Right atrium auricular region (tissue), 2 donors: ENCODE measurements around the gene COMMD2. TPM values are rescaled to one million over a fixed set of nuclear protein-coding genes. Genes with fewer than 3 reads are reported as not detected.

Source experiments
- DNase-seq: peaks from one replicate; pipeline ENCODE4 v3.0.0-alpha.2; 2019; ENCODE audit warnings: low spot score
- H3K27ac ChIP-seq, 2 donors: fragments of 200-600 bp; sonication (generic); 1 replicate in 1 of 2; 2 replicates in 1 of 2; pipeline ENCODE4 v1.5.1; 2016 to 2019
- H3K27me3 ChIP-seq, 2 donors: fragments of 200-600 bp; sonication (generic); one replicate each; pipeline versions ENCODE4 v1.5.1 to v1.6.0; 2017 to 2019
- H3K36me3 ChIP-seq: fragments of 200-600 bp; sonication (generic); one replicate; pipeline ENCODE4 v1.5.1; 2016
- H3K4me1 ChIP-seq, 2 donors: fragments of 200-600 bp; sonication (generic); one replicate each; pipeline versions ENCODE4 v1.5.1 to v1.6.0; 2017 to 2019
- H3K4me3 ChIP-seq, 2 donors: fragments of 200-600 bp; sonication (generic); 1 replicate in 1 of 2; 2 replicates in 1 of 2; pipeline ENCODE4 v1.5.1; 2017 to 2019; ENCODE audit warnings: mild to moderate bottlenecking in 1 of 2, moderate library complexity in 1 of 2
- H3K9me3 ChIP-seq, 2 donors: fragments of 200-600 bp; sonication (generic); one replicate each; pipeline ENCODE4 v1.5.1; 2019
- total RNA-seq, 2 donors: library from RNA; depleted of rRNA; stranded (reverse); fragments of >200 nt; gene quantifications; one replicate each; pipeline ENCODE4 v1.1.0, GENCODE V29; 2016
- TF ChIP-seq, protein P1 (sequence below), 2 donors: fragments of 200-600 bp; sonication (generic); IDR thresholded peaks; one replicate each; pipeline ENCODE4 v1.5.1; 2019; ENCODE audit warnings: antibody characterized with exemption in 2 of 2

Gene COMMD2
- total RNA-seq, 2 donors from 2014 or later: 10.3 to 10.6 TPM

DNA sequence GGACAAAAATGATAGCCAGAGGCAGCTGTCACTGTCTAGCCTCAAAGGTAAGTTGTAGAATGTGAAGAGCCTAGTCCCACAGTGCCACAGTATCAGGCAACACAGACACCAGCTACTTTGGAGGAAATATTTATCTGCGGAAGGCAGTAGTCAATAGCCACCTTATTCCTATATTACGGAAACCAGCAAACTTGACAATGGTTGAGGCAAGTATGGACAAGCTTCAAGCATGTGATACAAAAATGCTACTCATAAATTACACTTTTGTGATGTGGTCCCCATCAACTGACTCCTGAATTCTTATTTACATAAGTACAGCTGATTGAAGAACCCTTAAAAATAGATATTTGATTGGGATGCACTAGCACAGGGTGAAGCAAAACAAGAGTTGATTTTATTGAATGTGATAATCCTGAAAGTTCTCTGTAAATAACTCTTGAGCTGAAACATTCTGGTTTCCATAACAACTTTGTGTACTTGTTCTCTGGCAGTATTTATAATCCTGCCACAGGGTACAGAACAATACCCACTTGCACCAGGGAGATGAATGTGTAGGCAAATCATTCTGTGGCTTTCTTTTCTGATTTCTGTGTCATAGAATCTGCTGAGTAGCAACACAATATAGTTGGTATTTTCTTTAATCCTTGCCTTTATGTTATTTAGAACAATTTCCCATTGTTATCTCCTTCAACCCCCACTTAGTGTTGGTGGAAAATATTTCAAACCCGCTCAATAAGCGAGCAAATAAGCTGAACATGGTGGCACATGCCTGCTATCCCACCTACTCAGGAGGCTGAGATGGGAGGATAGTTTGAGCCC lies 40.4 kb upstream of the COMMD2 start, which contains the start of gene ANKUB1:
TSS of gene ANKUB1 (minus strand) at position 103 of the 819 bp plus-strand sequence. CDS start 188 bp downstream, outside the sequence.
- no peaks in the 10 kb centered on the region for H3K9me3 ChIP-seq
- TF ChIP-seq, protein P1, sequence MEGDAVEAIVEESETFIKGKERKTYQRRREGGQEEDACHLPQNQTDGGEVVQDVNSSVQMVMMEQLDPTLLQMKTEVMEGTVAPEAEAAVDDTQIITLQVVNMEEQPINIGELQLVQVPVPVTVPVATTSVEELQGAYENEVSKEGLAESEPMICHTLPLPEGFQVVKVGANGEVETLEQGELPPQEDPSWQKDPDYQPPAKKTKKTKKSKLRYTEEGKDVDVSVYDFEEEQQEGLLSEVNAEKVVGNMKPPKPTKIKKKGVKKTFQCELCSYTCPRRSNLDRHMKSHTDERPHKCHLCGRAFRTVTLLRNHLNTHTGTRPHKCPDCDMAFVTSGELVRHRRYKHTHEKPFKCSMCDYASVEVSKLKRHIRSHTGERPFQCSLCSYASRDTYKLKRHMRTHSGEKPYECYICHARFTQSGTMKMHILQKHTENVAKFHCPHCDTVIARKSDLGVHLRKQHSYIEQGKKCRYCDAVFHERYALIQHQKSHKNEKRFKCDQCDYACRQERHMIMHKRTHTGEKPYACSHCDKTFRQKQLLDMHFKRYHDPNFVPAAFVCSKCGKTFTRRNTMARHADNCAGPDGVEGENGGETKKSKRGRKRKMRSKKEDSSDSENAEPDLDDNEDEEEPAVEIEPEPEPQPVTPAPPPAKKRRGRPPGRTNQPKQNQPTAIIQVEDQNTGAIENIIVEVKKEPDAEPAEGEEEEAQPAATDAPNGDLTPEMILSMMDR (IDR thresholded peaks at IDR 0.05): no peak
- H3K4me3 ChIP-seq: no peak within 1 kb of the TSS
- no peak for DNase-seq
- no peaks in the 10 kb centered on the region for H3K36me3 ChIP-seq
- no peaks in the 10 kb centered on the region for H3K27me3 ChIP-seq
- no peaks in the 10 kb centered on the region for H3K4me1 ChIP-seq
- no peak within 1 kb of the TSS for H3K27ac ChIP-seq

DNA sequence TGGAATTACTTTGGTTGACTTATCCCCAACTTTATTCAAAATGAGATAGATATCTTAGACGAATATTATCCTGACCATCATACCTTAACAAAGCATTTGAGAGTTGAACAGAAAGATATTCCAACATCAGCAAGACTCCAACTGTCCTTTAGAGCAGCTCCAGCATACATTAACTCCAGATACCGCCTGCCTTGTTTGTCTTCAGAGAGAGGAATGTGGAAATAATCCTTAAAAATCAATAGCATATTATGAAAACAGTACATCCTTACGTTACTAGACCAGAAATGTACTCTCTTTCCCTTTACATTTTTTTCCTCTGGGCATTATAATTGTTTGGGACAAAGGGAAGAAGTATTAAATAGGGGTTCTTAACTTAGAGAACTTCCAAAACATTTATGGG lies 38.4 kb upstream of the COMMD2 start:
- DNase-seq: no peak
- H3K27me3 ChIP-seq: no peaks in the 10 kb centered on the region
- no peaks in the 10 kb centered on the region for H3K9me3 ChIP-seq
- no peak overlapping the region for H3K4me3 ChIP-seq
- no peaks in the 10 kb centered on the region for H3K36me3 ChIP-seq
- TF ChIP-seq, protein P1 (IDR thresholded peaks at IDR 0.05): no peak
- H3K4me1 ChIP-seq: no peaks in the 10 kb centered on the region
- no peak overlapping the region for H3K27ac ChIP-seq

DNA sequence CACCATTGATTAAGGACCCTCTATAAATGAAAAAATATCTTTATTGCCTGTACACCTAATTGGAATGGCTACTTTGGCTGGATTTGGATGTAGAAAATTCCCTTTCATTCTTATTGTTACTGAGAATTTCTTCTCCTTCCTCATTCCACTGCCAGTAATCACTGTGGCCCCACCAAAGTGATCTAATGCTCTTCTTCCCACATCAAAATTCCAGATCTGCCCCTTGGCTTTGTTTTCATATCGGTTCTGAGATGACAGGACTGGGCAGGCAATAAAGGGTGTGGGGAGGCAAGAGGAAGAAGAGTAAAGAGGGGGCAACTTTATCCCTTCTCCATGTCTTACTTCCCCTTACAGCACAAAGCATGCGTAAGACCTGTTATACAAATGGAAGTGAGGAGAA lies 38.0 kb upstream of the COMMD2 start:
- no peak for DNase-seq
- H3K9me3 ChIP-seq: no peaks in the 10 kb centered on the region
- H3K4me3 ChIP-seq: no peak overlapping the region
- no peaks in the 10 kb centered on the region for H3K27me3 ChIP-seq
- TF ChIP-seq, protein P1 (IDR thresholded peaks at IDR 0.05): no peak
- H3K4me1 ChIP-seq: no peaks in the 10 kb centered on the region
- H3K27ac ChIP-seq: no peak overlapping the region
- no peaks in the 10 kb centered on the region for H3K36me3 ChIP-seq

DNA sequence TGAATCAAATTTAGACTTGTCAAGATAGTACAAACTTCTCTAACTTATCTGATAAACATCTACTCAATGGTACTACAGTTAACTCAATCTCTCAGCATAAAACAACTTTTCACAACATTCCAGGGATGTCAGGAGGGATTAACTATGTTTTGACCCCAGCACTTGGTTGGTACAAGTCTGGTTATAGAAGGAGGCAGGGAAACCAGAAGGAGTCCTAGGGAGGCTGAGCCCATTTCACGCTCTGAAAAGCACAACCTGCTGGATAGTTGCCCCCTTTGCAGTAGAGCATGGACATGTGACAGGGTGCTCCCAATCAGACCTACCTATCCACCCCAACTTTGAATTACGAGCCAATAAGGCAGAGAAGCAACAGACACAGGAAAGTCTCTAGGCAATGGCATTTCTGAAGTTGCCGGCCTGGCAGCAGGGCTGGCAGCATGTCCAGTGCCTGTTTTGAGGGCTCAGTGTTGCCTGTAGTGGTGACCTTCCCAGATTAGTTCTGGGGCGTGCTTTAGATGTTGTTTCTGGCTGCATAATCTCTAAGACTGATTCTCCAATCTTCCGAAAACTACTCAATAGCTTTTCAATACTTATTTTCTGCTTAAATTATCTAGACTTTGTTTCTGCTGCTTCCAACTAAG lies 31.9 kb upstream of the COMMD2 start:
- TF ChIP-seq, protein P1 (IDR thresholded peaks at IDR 0.05): no peak
- Histone ChIP-seq H3K36me3 (no peaks in the 10 kb centered on the region), H3K4me1 (no peaks in the 10 kb centered on the region), H3K27me3 (no peaks in the 10 kb centered on the region), H3K9me3 (no peaks in the 10 kb centered on the region), H3K27ac (no peak overlapping the region), H3K4me3 (no peak overlapping the region)
- no peak for DNase-seq

DNA sequence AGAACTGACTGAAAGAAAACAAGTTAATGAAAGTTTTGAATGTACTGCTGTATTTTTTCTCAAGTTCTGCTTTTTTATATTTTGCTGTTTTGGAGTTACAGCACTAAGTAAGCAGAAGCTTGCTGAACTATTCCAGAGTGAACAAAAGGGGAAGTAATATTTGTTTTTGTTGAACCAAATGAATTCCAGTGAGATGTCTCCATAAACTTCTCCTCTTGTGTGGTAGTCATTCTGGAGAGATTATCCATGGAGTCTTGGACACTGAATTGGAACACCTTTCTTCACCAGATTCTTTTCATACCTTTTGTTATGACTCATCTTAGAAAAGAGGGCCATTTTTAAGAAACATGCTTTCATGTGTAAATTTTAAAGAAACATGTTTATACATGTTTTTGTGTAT lies 31.3 kb upstream of the COMMD2 start:
- no peaks in the 10 kb centered on the region for H3K9me3 ChIP-seq
- H3K4me3 ChIP-seq: no peak overlapping the region
- H3K27me3 ChIP-seq: no peaks in the 10 kb centered on the region
- H3K4me1 ChIP-seq: no peaks in the 10 kb centered on the region
- no peak for DNase-seq
- TF ChIP-seq, protein P1 (IDR thresholded peaks at IDR 0.05): no peak
- no peaks in the 10 kb centered on the region for H3K36me3 ChIP-seq
- H3K27ac ChIP-seq: no peak overlapping the region
